ENCODE results near the gene PIGBOS1. TPM values are rescaled to one million over a fixed set of nuclear protein-coding genes. Genes with fewer than 3 reads are reported as not detected.
"Not testable (repeated sequence)": the region's sequence is repeated elsewhere in the genome, so short reads cannot be mapped to it uniquely, and the experiment has no call there.

The PIGBOS1 gene
- total RNA-seq, 4 donors from 2014 or later, result 4.1 to 17.8 (median 8.9) TPM

DNA sequence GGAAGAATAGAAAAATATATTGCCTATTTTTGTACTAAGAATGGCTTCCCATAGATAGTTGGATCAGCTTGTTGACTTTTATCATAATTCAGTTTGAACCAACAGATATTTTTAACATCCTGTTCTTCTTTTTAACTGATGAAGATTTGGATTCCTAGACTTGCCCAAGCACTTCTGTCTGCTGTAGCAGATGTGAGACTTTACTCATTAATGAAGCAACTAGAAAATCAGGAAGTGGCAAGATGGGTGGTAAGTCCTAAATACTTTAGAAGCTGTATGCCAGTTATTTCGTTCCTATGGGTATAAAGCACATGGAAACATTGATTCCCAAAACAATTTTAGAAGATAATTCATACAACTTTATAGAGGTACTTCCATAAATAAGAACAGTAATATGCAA lies 8.5 kb upstream of the PIGBOS1 start:
- no peak overlapping the region for H3K27ac ChIP-seq
- no peaks in the 10 kb centered on the region for H3K9me3 ChIP-seq
- H3K36me3 ChIP-seq, result peaks cover 23% of the 10 kb centered on the region
- no peaks in the 10 kb centered on the region for H3K27me3 ChIP-seq
- TF ChIP-seq, protein P1, sequence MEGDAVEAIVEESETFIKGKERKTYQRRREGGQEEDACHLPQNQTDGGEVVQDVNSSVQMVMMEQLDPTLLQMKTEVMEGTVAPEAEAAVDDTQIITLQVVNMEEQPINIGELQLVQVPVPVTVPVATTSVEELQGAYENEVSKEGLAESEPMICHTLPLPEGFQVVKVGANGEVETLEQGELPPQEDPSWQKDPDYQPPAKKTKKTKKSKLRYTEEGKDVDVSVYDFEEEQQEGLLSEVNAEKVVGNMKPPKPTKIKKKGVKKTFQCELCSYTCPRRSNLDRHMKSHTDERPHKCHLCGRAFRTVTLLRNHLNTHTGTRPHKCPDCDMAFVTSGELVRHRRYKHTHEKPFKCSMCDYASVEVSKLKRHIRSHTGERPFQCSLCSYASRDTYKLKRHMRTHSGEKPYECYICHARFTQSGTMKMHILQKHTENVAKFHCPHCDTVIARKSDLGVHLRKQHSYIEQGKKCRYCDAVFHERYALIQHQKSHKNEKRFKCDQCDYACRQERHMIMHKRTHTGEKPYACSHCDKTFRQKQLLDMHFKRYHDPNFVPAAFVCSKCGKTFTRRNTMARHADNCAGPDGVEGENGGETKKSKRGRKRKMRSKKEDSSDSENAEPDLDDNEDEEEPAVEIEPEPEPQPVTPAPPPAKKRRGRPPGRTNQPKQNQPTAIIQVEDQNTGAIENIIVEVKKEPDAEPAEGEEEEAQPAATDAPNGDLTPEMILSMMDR (IDR thresholded peaks at IDR 0.05), result no peak
- TF ChIP-seq EP300 (IDR thresholded peaks at IDR 0.05) (no peak), POLR2A (IDR thresholded peaks at IDR 0.05) (no peak), POLR2AphosphoS5 (IDR thresholded peaks at IDR 0.05) (no peak)
- WGBS, result 72% methylated on average over 1 of the region's 1 CpG
- H3K4me3 ChIP-seq, result no peak overlapping the region
- no peaks in the 10 kb centered on the region for H3K4me1 ChIP-seq
- DNase-seq (ENCODE audit: low spot score in 2 of 2), result no peak

DNA sequence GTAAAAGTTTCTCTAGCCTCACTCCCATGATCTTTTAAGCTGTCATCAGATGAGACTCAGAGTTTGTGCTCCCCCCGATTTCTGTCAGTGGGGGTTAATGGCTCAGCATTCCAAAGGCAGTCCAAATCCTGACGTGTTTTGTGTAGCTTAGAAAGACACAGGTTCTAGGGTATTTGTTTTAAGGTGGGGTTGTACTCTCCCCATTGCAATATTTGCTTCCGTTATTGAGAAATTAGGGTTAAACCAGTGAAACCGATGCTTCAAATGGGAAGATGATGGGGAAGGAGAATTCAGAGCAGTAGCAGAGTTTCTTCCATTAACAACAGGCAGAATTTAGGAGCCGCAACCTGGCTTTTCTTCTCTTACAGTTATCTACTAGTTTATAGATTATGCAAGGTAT lies 3.5 kb upstream of the PIGBOS1 start:
- H3K27ac ChIP-seq, result no peak overlapping the region
- no peak overlapping the region for H3K4me3 ChIP-seq
- TF ChIP-seq POLR2A (IDR thresholded peaks at IDR 0.05), result no peak
- no peak for TF ChIP-seq EP300 (IDR thresholded peaks at IDR 0.05)
- TF ChIP-seq POLR2AphosphoS5 (IDR thresholded peaks at IDR 0.05), result no peak
- TF ChIP-seq, protein P1 (IDR thresholded peaks at IDR 0.05), result no peak
- no peaks in the 10 kb centered on the region for H3K9me3 ChIP-seq
- H3K4me1 ChIP-seq, result peaks cover 22% of the 10 kb centered on the region
- H3K36me3 ChIP-seq, result no peaks in the 10 kb centered on the region
- 88% methylated on average over 5 of the region's 5 CpGs for WGBS
- H3K27me3 ChIP-seq, result no peaks in the 10 kb centered on the region
- DNase-seq (ENCODE audit: low spot score in 2 of 2), result no peak

DNA sequence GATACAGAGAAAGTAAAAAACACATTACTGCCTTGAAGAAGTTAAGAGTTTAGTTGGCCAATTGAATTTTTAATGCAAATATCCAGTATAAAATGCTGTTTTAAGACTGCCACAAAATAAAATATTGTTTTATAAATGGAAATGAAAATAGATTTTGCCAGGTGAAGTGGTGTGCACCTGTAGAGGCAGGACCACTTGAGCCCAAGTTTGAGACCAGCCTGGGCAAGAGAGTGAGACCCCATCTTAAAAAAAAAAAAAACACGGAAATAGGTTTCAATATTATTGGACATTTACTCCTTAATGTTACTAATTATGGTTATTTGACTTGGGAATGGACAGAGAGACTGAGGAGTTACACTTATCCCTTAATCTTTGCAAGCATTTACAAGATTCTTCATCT lies 2.0 kb upstream of the PIGBOS1 start:
- Histone ChIP-seq H3K27me3 (no peaks in the 10 kb centered on the region), H3K4me3 (no peak overlapping the region), H3K9me3 (no peaks in the 10 kb centered on the region), H3K4me1 (peaks cover 30% of the 10 kb centered on the region), H3K36me3 (no peaks in the 10 kb centered on the region), H3K27ac (no peak overlapping the region)
- no peak for DNase-seq (ENCODE audit: low spot score in 2 of 2)
- WGBS, result 95% methylated on average over 1 of the region's 1 CpG
- TF ChIP-seq EP300 (IDR thresholded peaks at IDR 0.05) (no peak), POLR2A (IDR thresholded peaks at IDR 0.05) (no peak), POLR2AphosphoS5 (IDR thresholded peaks at IDR 0.05) (no peak)
- TF ChIP-seq, protein P1 (IDR thresholded peaks at IDR 0.05), result no peak

DNA sequence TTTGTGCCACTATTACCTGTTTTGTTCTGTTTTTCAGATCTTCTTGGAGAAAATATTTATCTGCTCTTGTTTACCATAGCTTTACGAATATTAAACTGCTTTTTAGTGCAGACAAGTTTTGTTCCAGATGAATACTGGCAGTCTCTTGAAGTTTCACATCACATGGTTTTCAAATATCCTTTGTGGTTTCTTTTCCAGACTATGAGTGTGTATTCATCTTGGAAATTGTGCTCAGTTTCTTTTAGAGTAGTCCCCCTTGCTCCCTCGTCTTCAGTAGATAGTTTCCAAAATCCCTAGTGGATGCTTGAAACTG lies 1.3 kb upstream of the PIGBOS1 start:
- WGBS, result 35% methylated on average over 2 of the region's 2 CpGs
- Histone ChIP-seq H3K9me3 (no peaks in the 10 kb centered on the region), H3K4me3 (peak overlapping the region; percentile 90), H3K27me3 (no peaks in the 10 kb centered on the region), H3K27ac (no peak overlapping the region), H3K36me3 (no peaks in the 10 kb centered on the region), H3K4me1 (peaks cover 30% of the 10 kb centered on the region)
- TF ChIP-seq POLR2A (IDR thresholded peaks at IDR 0.05) (no peak), EP300 (IDR thresholded peaks at IDR 0.05) (no peak), POLR2AphosphoS5 (IDR thresholded peaks at IDR 0.05) (no peak)
- TF ChIP-seq, protein P1 (IDR thresholded peaks at IDR 0.05), result no peak
- no peak for DNase-seq (ENCODE audit: low spot score in 2 of 2)

DNA sequence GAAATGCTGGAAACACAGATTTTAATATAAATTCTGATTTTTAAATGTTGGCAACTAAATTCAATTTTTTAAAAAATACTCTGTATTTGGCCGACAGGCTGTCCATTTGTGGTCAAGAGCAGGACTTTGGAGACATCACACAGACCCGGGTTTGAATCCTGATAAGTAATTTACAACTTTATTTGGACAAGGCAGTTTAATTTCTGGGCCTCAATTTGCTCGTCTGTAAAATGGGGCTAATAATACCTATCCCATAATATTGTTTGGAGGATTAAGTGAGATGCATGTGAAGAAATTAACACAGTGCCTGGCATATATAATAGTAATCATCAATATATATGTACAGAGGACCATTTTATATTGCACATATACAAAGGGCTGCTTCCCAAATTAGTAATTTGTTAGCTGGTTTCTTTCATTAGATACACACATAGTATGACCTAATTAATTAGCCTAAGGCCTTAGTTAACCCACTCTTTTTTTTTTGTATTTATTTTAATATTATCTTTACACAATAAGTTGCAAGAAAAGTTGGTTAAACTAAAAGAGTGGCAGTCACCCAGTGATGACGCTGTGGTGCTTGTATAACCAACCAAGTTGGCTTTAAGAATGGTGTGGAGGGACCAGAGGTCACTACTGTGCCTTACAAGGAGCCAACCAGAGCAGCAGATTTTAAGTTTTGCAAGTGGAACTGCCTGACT lies 764 bp upstream of the PIGBOS1 start:
- Histone ChIP-seq H3K27me3 (no peaks in the 10 kb centered on the region), H3K4me3 (peak overlapping the region; percentile 90), H3K9me3 (no peaks in the 10 kb centered on the region), H3K27ac (peak overlapping the region; percentile 92), H3K4me1 (peaks cover 30% of the 10 kb centered on the region), H3K36me3 (no peaks in the 10 kb centered on the region)
- WGBS, result 51% methylated on average over 4 of the region's 4 CpGs
- TF ChIP-seq POLR2AphosphoS5 (IDR thresholded peaks at IDR 0.05), result no peak
- TF ChIP-seq, protein P1 (IDR thresholded peaks at IDR 0.05), result no peak
- TF ChIP-seq EP300 (IDR thresholded peaks at IDR 0.05), result no peak
- no peak for TF ChIP-seq POLR2A (IDR thresholded peaks at IDR 0.05)
- no peak for DNase-seq (ENCODE audit: low spot score in 2 of 2)

DNA sequence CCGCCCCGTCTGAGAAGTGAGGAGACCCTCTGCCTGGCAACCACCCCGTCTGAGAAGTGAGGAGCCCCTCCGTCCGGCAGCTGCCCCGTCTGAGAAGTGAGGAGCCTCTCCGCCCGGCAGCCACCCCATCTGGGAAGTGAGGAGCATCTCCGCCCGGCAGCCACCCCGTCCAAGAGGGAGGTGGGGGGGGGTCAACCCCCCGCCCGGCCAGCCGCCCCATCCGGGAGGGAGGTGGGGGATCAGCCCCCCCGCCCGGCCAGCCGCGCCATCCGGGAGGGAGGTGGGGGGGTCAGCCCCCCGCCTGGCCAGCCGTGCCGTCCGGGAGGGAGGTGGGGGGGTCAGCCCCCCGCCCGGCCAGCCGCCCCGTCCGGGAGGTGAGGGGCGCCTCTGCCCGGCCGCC lies 16.1 kb downstream of the PIGBOS1 start:
- DNase-seq (ENCODE audit: low spot score in 2 of 2); H3K9me3 ChIP-seq; H3K4me3 ChIP-seq; H3K27ac ChIP-seq; H3K27me3 ChIP-seq; H3K4me1 ChIP-seq: not testable (repeated sequence)
- peaks cover 17% of the 10 kb centered on the region for H3K36me3 ChIP-seq
- no CpG with 5 or more reads among the region's 32 CpGs for WGBS
